GM23338 (cell line): Measurements from ENCODE around the gene PICALM. TPM values are rescaled to one million over a fixed set of nuclear protein-coding genes. Genes with fewer than 3 reads are reported as not detected.

Experiments used
- ATAC-seq: fragments of 200-7000 bp; cut with Tn5 transposase; 3 replicates; pipeline ENCODE4 v1.9.1; 2020
- DNase-seq: peaks from one replicate; pipeline ENCODE4 v3.0.0-alpha.2; 2015; ENCODE audit warnings: low spot score
- H2AFZ ChIP-seq: fragments of 200-600 bp; sonication (generic); 2 replicates; pipeline ENCODE4 v1.8.0; 2016; ENCODE audit warnings: antibody characterized with exemption, mild to moderate bottlenecking, moderate library complexity
- H3F3A ChIP-seq: fragments of 200-600 bp; sonication (generic); replicated peaks from 2 replicates; pipeline ENCODE4 v1.8.0; 2017; ENCODE audit warnings: antibody characterized with exemption, mixed run types, low read depth
- H3K27ac ChIP-seq: fragments of 200-600 bp; sonication (generic); 2 replicates; pipeline ENCODE4 v1.6.1; 2016; ENCODE audit warnings: low read depth
- H3K27me3 ChIP-seq: fragments of 200-600 bp; sonication (generic); 2 replicates; pipeline ENCODE4 v1.8.0; 2016; ENCODE audit warnings: mild to moderate bottlenecking, mixed run types, moderate library complexity; ENCODE audit not compliant: insufficient read depth
- H3K36me3 ChIP-seq: fragments of 200-600 bp; sonication (generic); 2 replicates; pipeline ENCODE4 v1.8.0; 2016; ENCODE audit warnings: mild to moderate bottlenecking; ENCODE audit not compliant: insufficient read depth
- H3K4me1 ChIP-seq: fragments of 200-600 bp; sonication (generic); 2 replicates; pipeline ENCODE4 v1.8.0; 2016; ENCODE audit warnings: mild to moderate bottlenecking, moderate library complexity; ENCODE audit not compliant: insufficient read depth
- H3K4me2 ChIP-seq: fragments of 200-600 bp; sonication (generic); 2 replicates; pipeline ENCODE4 v1.7.1; 2017; ENCODE audit warnings: mixed run types
- H3K4me3 ChIP-seq: fragments of 200-600 bp; sonication (generic); 2 replicates; pipeline ENCODE4 v1.6.1; 2016; ENCODE audit warnings: mixed run types
- H3K79me2 ChIP-seq: fragments of 200-600 bp; sonication (generic); replicated peaks from 2 replicates; pipeline ENCODE4 v1.8.0; 2017; ENCODE audit warnings: mild to moderate bottlenecking; ENCODE audit not compliant: insufficient read depth
- H3K9me2 ChIP-seq: fragments of 200-600 bp; sonication (generic); 2 replicates; pipeline ENCODE4 v1.8.0; 2017; ENCODE audit not compliant: insufficient read depth
- H4K20me1 ChIP-seq: fragments of 200-600 bp; sonication (generic); replicated peaks from 2 replicates; pipeline ENCODE4 v1.8.0; 2017; ENCODE audit warnings: mild to moderate bottlenecking; ENCODE audit not compliant: insufficient read depth
- H3K27ac Mint-ChIP-seq: 2 replicates; pipeline ENCODE4 v1.8.0; 2020; ENCODE audit warnings: inconsistent platforms, mild to moderate bottlenecking, moderate library complexity, mixed read lengths
- H3K27me3 Mint-ChIP-seq: 3 replicates; pipeline ENCODE4 v1.8.0; 2022; ENCODE audit warnings: low read depth, mild to moderate bottlenecking, moderate library complexity, mixed read lengths, inconsistent platforms; ENCODE audit not compliant: insufficient read depth, poor library complexity
- H3K36me3 Mint-ChIP-seq: 3 replicates; pipeline ENCODE4 v1.8.0; 2021; ENCODE audit warnings: low read depth, mild to moderate bottlenecking, inconsistent platforms, moderate library complexity, mixed read lengths
- H3K4me1 Mint-ChIP-seq: 3 replicates; pipeline ENCODE4 v1.8.0; 2020; ENCODE audit warnings: mild to moderate bottlenecking, inconsistent platforms, mixed read lengths
- H3K4me3 Mint-ChIP-seq: 3 replicates; pipeline ENCODE4 v1.8.0; 2021; ENCODE audit warnings: moderate library complexity, mild to moderate bottlenecking, inconsistent platforms, mixed read lengths
- H3K9me3 Mint-ChIP-seq: 3 replicates; pipeline ENCODE4 v1.8.0; 2020; ENCODE audit warnings: moderate library complexity, mild to moderate bottlenecking, inconsistent platforms, mixed read lengths
- CREB1 ChIP-seq: fragments of 250-450 bp; sonication (Bioruptor Pico); IDR thresholded peaks from 2 replicates; pipeline ENCODE4 v1.5.0; 2020; ENCODE audit warnings: low read depth, mild to moderate bottlenecking, moderate library complexity
- CTCF ChIP-seq, 2 experiments: fragments of 200-600 bp in 1 of 2; sonication (generic) in 1 of 2; conservative IDR thresholded peaks; 2 replicates each; pipeline versions ENCODE4 v1.5.1 to v1.6.1; 2016 to 2017; ENCODE audit warnings: antibody characterized with exemption in 2 of 2, low read depth in 2 of 2, mild to moderate bottlenecking in 2 of 2, moderate library complexity in 1 of 2
- ETS1 ChIP-seq: IDR thresholded peaks from 2 replicates; pipeline ENCODE4 v1.6.1; 2016; ENCODE audit warnings: antibody characterized with exemption
- EZH2 ChIP-seq: fragments of 200-600 bp; sonication (generic); IDR thresholded peaks from one replicate; pipeline ENCODE4 v1.8.0; 2017; ENCODE audit warnings: antibody characterized with exemption, mild to moderate bottlenecking, low read depth; ENCODE audit not compliant: unreplicated experiment
- EZH2phosphoT487 ChIP-seq: fragments of 200-600 bp; sonication (generic); IDR thresholded peaks from one replicate; pipeline ENCODE4 v1.8.1; 2018; ENCODE audit warnings: antibody characterized with exemption; ENCODE audit not compliant: unreplicated experiment
- JUNB ChIP-seq: IDR thresholded peaks from one replicate; pipeline ENCODE4 v1.6.1; 2016; ENCODE audit warnings: antibody characterized with exemption; ENCODE audit not compliant: unreplicated experiment
- NANOG ChIP-seq: IDR thresholded peaks from 2 replicates; pipeline ENCODE4 v1.6.1; 2016; ENCODE audit warnings: antibody characterized with exemption, borderline replicate concordance
- POLR2AphosphoS5 ChIP-seq: IDR thresholded peaks from 2 replicates; pipeline ENCODE4 v1.6.1; 2016; ENCODE audit warnings: antibody characterized with exemption, low read depth
- REST ChIP-seq: IDR thresholded peaks from one replicate; pipeline ENCODE4 v1.6.1; 2018; ENCODE audit warnings: antibody characterized with exemption; ENCODE audit not compliant: unreplicated experiment
- STAT1 ChIP-seq: IDR thresholded peaks from one replicate; pipeline ENCODE4 v1.6.1; 2016; ENCODE audit warnings: antibody characterized with exemption; ENCODE audit not compliant: unreplicated experiment
- ZNF114 ChIP-seq: fragments of 250-450 bp; sonication (Bioruptor Pico); IDR thresholded peaks from 2 replicates; pipeline ENCODE4 v1.5.0; 2020; ENCODE audit warnings: mild to moderate bottlenecking, moderate library complexity
- ZNF331 ChIP-seq: fragments of 250-450 bp; sonication (Bioruptor Pico); IDR thresholded peaks from 2 replicates; pipeline ENCODE4 v1.5.0; 2020; ENCODE audit warnings: low read depth, mild to moderate bottlenecking, moderate library complexity
- ZNF462 ChIP-seq: fragments of 250-450 bp; sonication (Bioruptor Pico); IDR thresholded peaks from 2 replicates; pipeline ENCODE4 v1.5.0; 2020; ENCODE audit warnings: mild to moderate bottlenecking, moderate library complexity
- polyA plus RNA-seq: library from polyadenylated mRNA; unstranded; fragments of >200 nt; fragmentation: Nextera tagmentation; extraction: Ambion mirVana; gene quantifications from 2 replicates; pipeline ENCODE4 v1.2.1, GENCODE V29; 2016
- total RNA-seq: library from RNA; depleted of rRNA; stranded (reverse); fragments of >200 nt; shearing (Covaris generic); gene quantifications from 2 replicates; pipeline ENCODE4 v1.2.3, GENCODE V29; 2014

Gene PICALM
- total and polyA plus RNA-seq, 2 experiments from 2014 or later = 27.9 to 134 TPM

GRCh38 chr11:86116386-86116726 is 47.5 kb upstream of the PICALM start:
- Histone ChIP-seq H3K4me1 (no peaks in the 10 kb centered on the region), H3K79me2 (no peaks in the 10 kb centered on the region), H3K4me2 (no peak overlapping the region), H3K4me3 (no peak overlapping the region), H3F3A (no peaks in the 10 kb centered on the region), H3K27me3 (no peaks in the 10 kb centered on the region), H3K36me3 (no peaks in the 10 kb centered on the region), H3K9me2 (no peaks in the 10 kb centered on the region), H2AFZ (no peak overlapping the region), H3K27ac (no peak overlapping the region), H4K20me1 (no peaks in the 10 kb centered on the region)
- no peak for ATAC-seq
- Mint-ChIP-seq H3K36me3 (peaks cover 3% of the 10 kb centered on the region; the same call in 1 of the 3 replicates), H3K4me1 (no peaks in the 10 kb centered on the region), H3K4me3 (no peak overlapping the region), H3K27me3 (no peaks in the 10 kb centered on the region), H3K9me3 (peaks cover 5% of the 10 kb centered on the region), H3K27ac (no peak overlapping the region)
- no peak for TF ChIP-seq ZNF462
- no peak for TF ChIP-seq EZH2phosphoT487
- TF ChIP-seq CREB1 (CRISPR knock-in tag) = no peak
- no peak for TF ChIP-seq EZH2
- no peak for TF ChIP-seq ETS1
- TF ChIP-seq ZNF114 (CRISPR knock-in tag) = no peak
- no peak for TF ChIP-seq REST
- TF ChIP-seq STAT1 = no peak
- TF ChIP-seq CTCF (conservative IDR thresholded peaks at IDR 0.05; ENCODE audit: low read depth in 2 of 2) = no peak
- no peak for TF ChIP-seq ZNF331
- TF ChIP-seq POLR2AphosphoS5 = no peak
- no peak for TF ChIP-seq JUNB
- no peak for TF ChIP-seq NANOG
- no peak for DNase-seq
